OCI-LY1 (cell line): ENCODE measurements around the gene GLDC.

Experiments used
- CTCF ChIP-seq: fragments of 200-600 bp; sonication (generic), shearing (Covaris generic); IDR thresholded peaks from 2 replicates; pipeline ENCODE4 v1.5.1; 2017; ENCODE audit warnings: mild to moderate bottlenecking, antibody characterized with exemption, low read length, moderate library complexity, mixed read lengths
- EZH2 ChIP-seq: fragments of 200-600 bp; sonication (generic), shearing (Covaris generic); IDR thresholded peaks from 2 replicates; pipeline ENCODE4 v1.8.0; 2017; ENCODE audit warnings: borderline replicate concordance, mixed run types, mild to moderate bottlenecking, antibody characterized with exemption, low read length, moderate library complexity, mixed read lengths

GRCh38 chr9:6506571-6506970, 139.0 kb downstream of the GLDC start:
- TF ChIP-seq CTCF = no peak
- TF ChIP-seq EZH2 = no peak
